H9 (cell line): ENCODE results near the gene SLC25A39. TPM values are rescaled to one million over a fixed set of nuclear protein-coding genes. Genes with fewer than 3 reads are reported as not detected.

Experiments
- DNase-seq: peaks from one replicate; pipeline ENCODE4 v3.0.0-alpha.2; 2017
- H2AFZ ChIP-seq: one replicate; pipeline ENCODE4 v1.6.1; 2013; ENCODE audit warnings: mild to moderate bottlenecking, low read length, control low read depth, moderate library complexity
- H2AK5ac ChIP-seq: 2 replicates; pipeline ENCODE4 v1.6.1; 2013; ENCODE audit warnings: low read length, control low read depth, mixed read lengths; ENCODE audit not compliant: insufficient read length
- H2BK120ac ChIP-seq: one replicate; pipeline ENCODE4 v1.6.1; 2013; ENCODE audit warnings: low read depth, mild to moderate bottlenecking, low read length, control low read depth, inconsistent platforms; ENCODE audit not compliant: poor library complexity, severe bottlenecking
- H2BK12ac ChIP-seq: 2 replicates; pipeline ENCODE4 v1.6.1; 2013; ENCODE audit warnings: low read length, control low read depth, mixed read lengths, low read depth; ENCODE audit not compliant: insufficient read length
- H2BK15ac ChIP-seq: 2 replicates; pipeline ENCODE4 v1.6.1; 2013; ENCODE audit warnings: low read depth, low read length, control low read depth
- H2BK20ac ChIP-seq: one replicate; pipeline ENCODE4 v1.6.1; 2013; ENCODE audit warnings: low read depth, mild to moderate bottlenecking, low read length, control low read depth, inconsistent platforms; ENCODE audit not compliant: poor library complexity, severe bottlenecking
- H2BK5ac ChIP-seq: 2 replicates; pipeline ENCODE4 v1.6.1; 2013; ENCODE audit warnings: low read length, control low read depth, mixed read lengths; ENCODE audit not compliant: insufficient read length
- H3K14ac ChIP-seq: 2 replicates; pipeline ENCODE4 v1.6.1; 2013; ENCODE audit warnings: low read length, control low read depth; ENCODE audit not compliant: insufficient read depth
- H3K18ac ChIP-seq: 2 replicates; pipeline ENCODE4 v1.6.1; 2013; ENCODE audit warnings: low read depth, mild to moderate bottlenecking, mixed read lengths, low read length, control low read depth; ENCODE audit not compliant: insufficient read length
- H3K23ac ChIP-seq: 2 replicates; pipeline ENCODE4 v1.6.1; 2013; ENCODE audit warnings: low read length, control low read depth, mixed read lengths, low read depth; ENCODE audit not compliant: insufficient read length
- H3K23me2 ChIP-seq: 2 replicates; pipeline ENCODE4 v1.6.1; 2013; ENCODE audit warnings: low read depth, mild to moderate bottlenecking, mixed read lengths, low read length, control low read depth; ENCODE audit not compliant: insufficient read length, poor library complexity, severe bottlenecking
- H3K27ac ChIP-seq: 2 replicates; pipeline ENCODE4 v1.5.1; 2013; ENCODE audit warnings: low read length, control low read depth, mixed read lengths, low read depth; ENCODE audit not compliant: insufficient read length
- H3K27me3 ChIP-seq: 2 replicates; pipeline ENCODE4 v1.6.1; 2013; ENCODE audit warnings: low read length, control low read depth, inconsistent platforms; ENCODE audit not compliant: insufficient read depth
- H3K4ac ChIP-seq: 2 replicates; pipeline ENCODE4 v1.6.1; 2013; ENCODE audit warnings: low read depth, mild to moderate bottlenecking, control low read depth, inconsistent platforms, low read length, moderate library complexity
- H3K4me1 ChIP-seq: 2 replicates; pipeline ENCODE4 v1.6.1; 2013; ENCODE audit warnings: low read length, control low read depth, inconsistent platforms; ENCODE audit not compliant: insufficient read depth
- H3K4me2 ChIP-seq: 2 replicates; pipeline ENCODE4 v1.6.1; 2013; ENCODE audit warnings: low read length, control low read depth, mixed read lengths; ENCODE audit not compliant: insufficient read length, insufficient read depth
- H3K56ac ChIP-seq: 2 replicates; pipeline ENCODE4 v1.6.1; 2013; ENCODE audit warnings: low read depth, mild to moderate bottlenecking, mixed read lengths, low read length, control low read depth; ENCODE audit not compliant: insufficient read length
- H3K79me1 ChIP-seq: 2 replicates; pipeline ENCODE4 v1.6.1; 2013; ENCODE audit warnings: low read depth, mild to moderate bottlenecking, moderate library complexity, low read length, control low read depth, inconsistent platforms; ENCODE audit not compliant: insufficient read depth, poor library complexity, severe bottlenecking
- H3K79me2 ChIP-seq: 2 replicates; pipeline ENCODE4 v1.6.1; 2013; ENCODE audit warnings: low read length, control low read depth, inconsistent platforms; ENCODE audit not compliant: insufficient read depth
- H3K9ac ChIP-seq: 2 replicates; pipeline ENCODE4 v1.6.1; 2013; ENCODE audit warnings: low read length, control low read depth, mixed read lengths; ENCODE audit not compliant: insufficient read length; ENCODE audit errors: extremely low read depth
- H3K9me3 ChIP-seq: one replicate; pipeline ENCODE4 v1.6.1; 2013; ENCODE audit warnings: low read depth, low read length, inconsistent platforms; ENCODE audit not compliant: control insufficient read depth
- H3T11ph ChIP-seq: one replicate; pipeline ENCODE4 v1.6.1; 2013; ENCODE audit warnings: mild to moderate bottlenecking, low read length, control low read depth, inconsistent platforms
- H4K20me1 ChIP-seq: one replicate; pipeline ENCODE4 v1.6.1; 2013; ENCODE audit not compliant: control insufficient read depth, insufficient read length, insufficient read depth
- H4K5ac ChIP-seq: 2 replicates; pipeline ENCODE4 v1.6.1; 2013; ENCODE audit warnings: low read depth, mild to moderate bottlenecking, mixed read lengths, low read length, control low read depth; ENCODE audit not compliant: insufficient read length
- H4K8ac ChIP-seq: replicated peaks from 2 replicates; pipeline ENCODE4 v1.6.1; 2013; ENCODE audit warnings: low read length, control low read depth, mixed read lengths, low read depth; ENCODE audit not compliant: insufficient read length
- H4K91ac ChIP-seq: 2 replicates; pipeline ENCODE4 v1.6.1; 2013; ENCODE audit warnings: low read depth, mild to moderate bottlenecking, moderate library complexity, mixed read lengths, low read length, control low read depth; ENCODE audit not compliant: insufficient read length
- H3K27ac Mint-ChIP-seq, 3 experiments: 2 replicates in 2 of 3; 3 replicates in 1 of 3; pipeline ENCODE4 v1.8.0; 2020 to 2021; ENCODE audit warnings: mixed read lengths in 3 of 3, mild to moderate bottlenecking in 1 of 3, moderate library complexity in 1 of 3
- H3K27me3 Mint-ChIP-seq: 2 replicates; pipeline ENCODE4 v1.8.0; 2021; ENCODE audit warnings: low read depth, mild to moderate bottlenecking, moderate library complexity, mixed read lengths
- H3K36me3 Mint-ChIP-seq, 3 experiments: 2 replicates in 2 of 3; 3 replicates in 1 of 3; pipeline ENCODE4 v1.8.0; 2020 to 2021; ENCODE audit warnings: low read depth in 3 of 3, mixed read lengths in 3 of 3; ENCODE audit not compliant: insufficient read depth in 1 of 3
- H3K4me1 Mint-ChIP-seq, 2 experiments: 2 replicates each; pipeline ENCODE4 v1.8.0; 2020; ENCODE audit warnings: mixed read lengths in 2 of 2
- H3K4me3 Mint-ChIP-seq, 2 experiments: 2 replicates in 1 of 2; 3 replicates in 1 of 2; pipeline ENCODE4 v1.8.0; 2020 to 2021; ENCODE audit warnings: mild to moderate bottlenecking in 2 of 2, mixed read lengths in 2 of 2, moderate library complexity in 1 of 2
- H3K9me3 Mint-ChIP-seq, 2 experiments: 2 replicates in 1 of 2; 3 replicates in 1 of 2; pipeline ENCODE4 v1.8.0; 2020; ENCODE audit warnings: mild to moderate bottlenecking in 2 of 2, mixed read lengths in 2 of 2, moderate library complexity in 1 of 2
- CTCF ChIP-seq: fragments of 200-600 bp; sonication (generic); conservative IDR thresholded peaks from 3 replicates; pipeline ENCODE4 v1.8.0; 2021; ENCODE audit warnings: antibody characterized with exemption, mild to moderate bottlenecking
- WGBS: extraction: QIAGEN DNeasy Blood & Tissue Kit; methylation state at CpG from one replicate; pipeline ENCODE4 v1.1.7; 2013; ENCODE audit warnings: missing lambda C conversion rate, low lambda C conversion rate, mixed read lengths; ENCODE audit not compliant: insufficient read length; ENCODE audit errors: extremely low coverage; 5-methylcytosine and 5-hydroxymethylcytosine counted together
- total RNA-seq: library from RNA; stranded (reverse); gene quantifications from 2 replicates; pipeline ENCODE4 v1.2.1, GENCODE V29; 2021

SLC25A39 gene
- total RNA-seq, 1 experiment from 2014 or later = 227 TPM

- Histone ChIP-seq H3K79me1 (no peaks in the 10 kb centered on the region), H4K91ac (no peak overlapping the region), H2BK15ac (no peak overlapping the region), H3K23me2 (peaks cover 5% of the 10 kb centered on the region), H2BK5ac (no peak overlapping the region), H3K27me3 (no peaks in the 10 kb centered on the region), H2BK20ac (no peak overlapping the region), H4K8ac (no peak overlapping the region), H4K20me1 (no peaks in the 10 kb centered on the region), H2AK5ac (no peak overlapping the region), H3K79me2 (no peaks in the 10 kb centered on the region), H3K4ac (no peak overlapping the region), H3K23ac (no peak overlapping the region), H3K56ac (no peak overlapping the region), H4K5ac (no peak overlapping the region), H3T11ph (no peak overlapping the region), H2BK12ac (no peak overlapping the region), H3K9me3 (no peaks in the 10 kb centered on the region), H3K4me2 (peak overlapping the region; percentile 89), H2BK120ac (no peak overlapping the region), H3K18ac (no peak overlapping the region), H3K4me1 (no peaks in the 10 kb centered on the region), H3K14ac (no peak overlapping the region), H3K9ac (no peak overlapping the region), H2AFZ (no peak overlapping the region), H3K27ac (no peak overlapping the region)
- WGBS = no CpG with 5 or more reads among the region's 13 CpGs
- TF ChIP-seq CTCF = no peak
- DNase-seq = peak; percentile 31
- H3K4me3 Mint-ChIP-seq = peak overlapping the region; percentile 82 to 94
- H3K27me3 Mint-ChIP-seq = peaks cover 23% of the 10 kb centered on the region
- H3K36me3 Mint-ChIP-seq = peaks cover 0 to 4% (median 3%) of the 10 kb centered on the region in 3 experiments; a peak in 4 of 7 replicates
- H3K27ac Mint-ChIP-seq = no peak overlapping the region; a peak in 1 of 7 replicates
- peaks cover 8% of the 10 kb centered on the region in 2 experiments for H3K4me1 Mint-ChIP-seq
- H3K9me3 Mint-ChIP-seq = no peaks in the 10 kb centered on the region
These were observed 21.6 kb upstream of the SLC25A39 start for GRCh38 chr17:44346064-44346844.
